Stimulated activated CD8-positive, alpha-beta memory T cell treated with anti-CD3 and anti-CD28 coated beads, Interleukin-12 subunit alpha, Interleukin-12 subunit beta, amount 100 ng/mL, for 4 hours (primary cell): ENCODE measurements around the gene RHBG.
"Not testable (repeated sequence)": the region's sequence is repeated elsewhere in the genome, so short reads cannot be mapped to it uniquely, and the experiment has no call there.

Experiments used
- DNase-seq: peaks from one replicate; pipeline ENCODE4 v3.0.0-alpha.2; 2020; ENCODE audit warnings: low read depth

The RHBG gene, protein sequence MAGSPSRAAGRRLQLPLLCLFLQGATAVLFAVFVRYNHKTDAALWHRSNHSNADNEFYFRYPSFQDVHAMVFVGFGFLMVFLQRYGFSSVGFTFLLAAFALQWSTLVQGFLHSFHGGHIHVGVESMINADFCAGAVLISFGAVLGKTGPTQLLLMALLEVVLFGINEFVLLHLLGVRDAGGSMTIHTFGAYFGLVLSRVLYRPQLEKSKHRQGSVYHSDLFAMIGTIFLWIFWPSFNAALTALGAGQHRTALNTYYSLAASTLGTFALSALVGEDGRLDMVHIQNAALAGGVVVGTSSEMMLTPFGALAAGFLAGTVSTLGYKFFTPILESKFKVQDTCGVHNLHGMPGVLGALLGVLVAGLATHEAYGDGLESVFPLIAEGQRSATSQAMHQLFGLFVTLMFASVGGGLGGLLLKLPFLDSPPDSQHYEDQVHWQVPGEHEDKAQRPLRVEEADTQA

GRCh38 chr1:156368889-156369684 is at the start of gene RHBG:
Gene RHBG, plus strand, starts transcription at chr1:156369211. Its CDS starts 39 bp downstream, at chr1:156369250.
- DNase-seq, result no peak

DNA sequence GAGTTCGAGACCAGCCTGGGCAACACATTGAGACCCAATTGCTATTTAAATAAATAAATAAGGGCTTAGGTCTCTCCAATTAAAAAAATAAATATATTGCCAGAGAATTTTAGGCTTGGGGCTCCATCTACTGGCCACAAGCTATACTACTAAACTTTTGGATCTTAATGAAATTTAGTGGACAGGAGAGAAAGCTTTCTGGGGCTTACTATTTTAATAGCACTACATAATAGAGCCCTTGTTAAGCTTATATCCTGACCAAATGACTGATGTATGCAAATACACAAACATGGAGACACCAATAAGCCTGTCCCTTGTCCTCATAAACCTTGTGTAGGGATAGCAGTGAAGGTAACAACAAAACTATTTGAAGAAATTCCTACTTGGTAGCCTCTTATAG is 49.3 kb upstream of the RHBG start:
- DNase-seq, result no peak

- DNase-seq, result no peak
Measured at GRCh38 chr1:156320560-156320959, 48.5 kb upstream of the RHBG start.

DNA sequence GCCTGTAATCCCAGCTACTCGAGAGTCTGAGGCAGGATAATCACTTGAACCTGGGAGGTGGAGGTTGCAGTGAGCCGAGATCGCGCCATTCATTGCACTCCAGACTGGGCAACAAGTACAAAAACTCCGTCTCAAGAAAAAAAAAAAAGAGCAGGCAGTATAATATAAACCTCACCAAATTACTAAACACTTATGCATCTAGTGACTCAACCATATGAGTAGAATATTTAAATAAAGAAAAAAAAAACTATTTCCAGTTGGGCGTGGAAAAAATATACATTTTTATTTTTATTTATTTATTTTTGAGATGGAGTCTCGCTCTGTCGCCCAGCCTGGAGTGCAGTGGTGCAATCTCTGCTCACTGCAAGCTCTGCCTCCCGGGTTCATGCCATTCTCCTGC is 45.8 kb upstream of the RHBG start:
- not testable (repeated sequence) for DNase-seq

- no peak for DNase-seq
Measured at GRCh38 chr1:156336242-156336641, 32.8 kb upstream of the RHBG start.

DNA sequence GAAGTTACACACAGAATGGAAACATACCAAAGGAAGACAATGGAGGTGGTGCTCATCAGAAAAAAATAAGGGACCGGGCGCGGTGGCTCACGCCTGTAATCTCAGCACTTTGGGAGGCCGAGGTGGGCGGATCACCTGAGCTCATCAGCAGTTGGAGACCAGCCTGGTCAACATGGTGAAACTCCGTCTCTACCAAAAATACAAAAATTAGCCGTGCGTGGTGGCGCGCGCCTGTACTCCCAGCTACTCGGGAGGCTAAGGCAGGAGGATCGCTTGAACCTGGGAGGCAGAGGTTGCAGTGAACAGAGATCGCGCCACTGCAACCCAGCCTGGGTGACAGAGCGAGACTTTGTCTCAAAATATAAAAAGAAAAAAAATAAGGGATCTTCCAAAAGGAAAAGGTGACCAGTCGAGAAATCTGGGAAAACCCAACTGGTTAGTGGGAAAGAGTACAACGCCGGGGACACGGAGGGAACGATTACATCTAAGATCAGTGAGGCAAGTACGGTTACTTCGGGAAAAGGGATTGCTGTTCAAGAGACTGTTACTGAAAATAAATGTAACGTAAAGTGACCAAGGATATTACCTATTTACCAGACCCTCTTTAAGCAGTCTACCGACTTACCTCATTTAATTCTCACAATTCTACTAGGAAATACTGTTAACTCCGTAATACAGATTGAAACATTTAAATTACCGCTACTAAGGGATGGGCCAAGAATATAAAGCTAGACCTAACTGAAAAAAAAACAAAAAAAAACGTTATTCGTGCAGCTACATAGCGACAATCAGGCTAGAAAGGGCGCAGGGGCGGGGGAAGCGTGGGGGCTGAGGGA is 31.7 kb upstream of the RHBG start:
- no peak for DNase-seq

- no peak for DNase-seq
Measured at GRCh38 chr1:156337888-156338179, 31.2 kb upstream of the RHBG start.

DNA sequence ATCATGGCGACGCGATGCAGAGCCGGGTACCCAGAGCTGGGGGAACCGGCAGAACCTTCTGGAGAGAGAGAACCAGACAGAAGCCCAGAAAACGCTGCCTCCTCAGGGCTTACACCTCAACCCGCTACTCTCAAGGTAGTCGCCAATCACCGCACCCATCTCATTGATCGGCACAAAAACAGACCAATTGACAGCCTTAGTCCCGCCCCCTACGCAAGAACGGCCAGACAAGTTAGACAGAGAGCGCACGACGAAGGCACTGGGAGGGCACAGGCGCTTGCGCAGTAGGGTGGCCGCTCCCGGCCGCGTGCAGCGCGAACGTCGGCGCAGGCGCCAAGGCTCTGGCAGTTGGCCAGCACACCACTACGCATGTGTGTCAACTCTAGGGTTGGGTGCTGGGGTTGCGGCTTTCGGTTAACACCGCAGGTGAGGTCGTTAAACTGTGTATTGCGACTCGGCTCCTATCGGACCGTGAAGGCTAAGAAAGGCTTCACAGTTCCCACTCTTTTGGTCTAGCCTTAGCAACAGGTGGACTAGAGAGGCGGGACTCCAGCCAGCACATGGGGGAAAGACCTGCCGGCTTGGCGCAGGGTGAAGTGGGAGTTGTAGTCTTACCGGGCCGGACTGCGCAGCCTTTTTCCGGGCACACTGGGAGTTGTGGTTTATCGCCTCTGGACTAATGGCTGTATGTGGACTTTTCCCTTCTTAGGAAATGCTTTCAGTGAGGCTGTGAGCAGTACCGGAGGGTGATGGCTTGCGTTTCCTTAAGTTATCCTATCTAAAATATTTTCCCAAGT is 30.6 kb upstream of the RHBG start, which contains the start of the genes CCT3 and TSACC:
TSS of gene CCT3 (minus strand) at position 113 of the 797 bp plus-strand sequence. CDS start at position 5, 108 bp downstream.
TSS of gene TSACC (plus strand) at position 347 of the 797 bp plus-strand sequence. CDS start 1,232 bp downstream, outside the sequence.
- peak; percentile 99 for DNase-seq

- DNase-seq, result no peak
Measured at GRCh38 chr1:156342166-156342955, 26.6 kb upstream of the RHBG start.

GRCh38 chr1:156344409-156344808 is 24.6 kb upstream of the RHBG start:
- DNase-seq, result no peak

DNA sequence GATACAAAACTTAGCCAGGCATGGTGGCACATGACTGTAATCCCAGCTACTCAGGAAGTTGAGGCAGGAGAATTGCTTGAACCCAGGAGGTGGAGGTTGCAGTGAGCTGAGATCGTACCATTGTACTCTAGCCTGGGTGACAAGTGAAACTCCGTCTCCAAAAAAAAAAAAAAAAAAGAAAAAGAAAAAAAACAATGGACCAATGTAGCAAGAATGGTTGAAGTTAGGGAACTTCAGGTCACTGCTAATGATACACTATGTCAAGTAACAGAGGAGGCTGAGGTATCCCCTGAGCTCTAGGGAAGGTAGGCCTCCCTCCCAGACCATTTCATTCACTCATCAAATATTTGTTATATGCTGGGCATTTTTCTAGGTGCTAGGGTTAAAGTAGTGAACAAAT is 23.0 kb upstream of the RHBG start:
- DNase-seq, result not testable (repeated sequence)

GRCh38 chr1:156346636-156347035 is 22.4 kb upstream of the RHBG start:
- no peak for DNase-seq

- DNase-seq, result no peak
Measured at GRCh38 chr1:156347331-156347730, 21.7 kb upstream of the RHBG start.

GRCh38 chr1:156352481-156352880 is 16.5 kb upstream of the RHBG start:
- not testable (repeated sequence) for DNase-seq

GRCh38 chr1:156356262-156356874 is 12.6 kb upstream of the RHBG start:
- DNase-seq, result no peak

DNA sequence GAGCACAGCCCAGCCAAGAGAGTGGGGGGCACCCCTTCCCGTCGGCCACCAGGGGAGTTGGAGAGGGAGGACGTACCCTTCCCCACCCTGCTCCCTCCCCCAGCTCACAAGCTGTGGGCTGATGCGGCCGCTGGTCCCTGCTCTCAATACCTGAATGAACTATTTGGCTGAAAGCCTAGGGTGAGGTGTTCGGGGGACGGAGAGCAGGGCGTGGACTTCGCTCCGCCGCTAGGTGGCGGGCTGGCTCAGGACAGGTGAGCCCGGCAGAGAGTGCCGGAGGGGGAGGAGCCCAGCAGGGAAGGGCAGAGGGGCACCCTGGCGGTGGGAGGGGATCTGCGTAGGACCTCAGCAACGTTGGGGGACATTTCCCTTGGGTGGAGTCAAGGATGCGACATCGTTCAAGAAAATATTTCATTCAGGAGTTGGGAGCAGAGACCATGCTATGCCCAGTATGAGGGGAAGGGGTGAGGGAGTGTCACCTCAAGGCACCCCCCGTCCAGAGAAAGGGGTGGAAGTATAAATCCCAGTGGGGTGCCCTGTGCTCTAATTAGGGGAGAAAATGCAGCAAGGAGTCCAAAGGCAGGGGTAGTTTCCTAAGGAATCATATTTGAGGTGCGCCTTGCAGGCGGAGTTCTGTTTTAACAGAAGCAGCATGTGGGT is 12.0 kb upstream of the RHBG start:
- DNase-seq, result peak; percentile 37

DNA sequence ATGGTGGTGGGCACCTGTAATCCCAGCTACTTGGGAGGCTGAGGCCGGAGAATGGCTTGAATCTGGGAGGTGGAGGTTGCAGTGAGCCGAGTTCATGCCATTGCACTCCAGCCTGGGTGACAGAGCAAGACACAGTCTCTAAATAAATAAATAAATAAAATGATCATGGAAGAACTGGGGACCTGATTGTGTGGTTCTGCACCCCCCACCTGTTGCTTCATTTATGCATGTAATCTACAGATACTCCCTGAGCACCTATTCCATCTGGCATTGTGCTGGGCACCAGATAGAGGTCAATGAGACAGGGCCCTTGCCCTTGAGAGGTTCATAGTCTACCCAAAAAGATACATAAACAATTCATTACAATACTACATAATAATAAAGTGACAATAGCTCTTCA is 11.0 kb upstream of the RHBG start:
- no peak for DNase-seq

GRCh38 chr1:156358641-156359040 is 10.4 kb upstream of the RHBG start:
- DNase-seq, result no peak

DNA sequence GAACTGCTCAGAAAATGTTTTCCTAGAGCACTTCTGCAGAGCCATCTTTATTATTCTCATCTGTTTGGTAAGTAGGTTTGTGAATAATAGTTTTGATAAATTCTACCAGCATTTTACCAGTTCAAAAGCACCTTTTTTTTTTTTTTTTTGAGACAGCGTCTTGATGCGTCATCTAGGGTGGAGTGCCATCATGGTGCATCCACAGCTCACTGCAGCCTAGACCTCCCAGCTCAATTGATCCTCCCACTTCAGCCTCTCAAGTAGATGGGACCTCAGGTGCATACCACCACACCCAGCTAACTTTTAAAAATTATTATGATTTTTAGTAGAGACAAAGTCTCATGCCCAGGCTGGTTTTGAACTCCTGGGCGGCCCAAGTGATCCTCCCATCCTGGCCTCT is 9.8 kb upstream of the RHBG start:
- no peak for DNase-seq

DNA sequence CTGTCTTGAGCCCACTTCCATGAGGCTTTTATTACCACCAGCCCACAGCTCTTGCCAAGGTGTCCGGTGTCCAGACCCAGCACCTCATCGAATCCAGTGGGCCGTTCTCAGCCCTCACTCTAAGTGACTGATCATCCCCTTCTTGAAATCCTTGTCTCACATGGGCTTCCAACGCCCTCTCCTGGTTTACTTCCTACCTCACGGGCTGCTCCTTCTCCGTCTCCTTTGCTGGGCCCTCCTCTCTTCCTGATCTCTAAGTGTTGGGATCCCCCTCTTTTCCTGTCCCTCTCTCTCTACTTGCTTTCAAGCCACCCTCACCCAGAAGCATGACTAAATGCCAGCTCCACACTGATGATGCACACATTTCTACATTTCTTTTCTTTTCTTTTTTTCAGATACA is 9.0 kb upstream of the RHBG start:
- DNase-seq, result no peak
